HepG2 (cell line): ENCODE data around the gene PDE2A. TPM values are rescaled to one million over a fixed set of nuclear protein-coding genes. Genes with fewer than 3 reads are reported as not detected.

ENCODE experiments used
- ATAC-seq: fragments of 200-7000 bp; cut with Tn5 transposase; 3 replicates; pipeline ENCODE4 v1.9.1; 2020; ENCODE audit warnings: mild to moderate bottlenecking, moderate library complexity
- BruUV-seq: library from RNA; stranded (reverse); fragments of 400-500 nt; replicated peaks from 2 replicates; lab custom pipeline; 2021; lab: Mats Ljungman, UMichigan
- CTCF ChIA-PET: fragments of 300-600 bp; formaldehyde crosslinking; extraction: SDS; loops from one replicate; lab custom pipeline; 2021; ENCODE audit warnings: low total read pairs, inconsistent platforms, low intra/inter-chr PET ratio; lab: Yijun Ruan, JAX
- POLR2A ChIA-PET: fragments of 350-600 bp; sonication (Branson Sonifier 250); formaldehyde crosslinking; loops from one replicate; lab custom pipeline; 2020; ENCODE audit warnings: antibody characterized with exemption, inconsistent platforms; lab: Yijun Ruan, JAX
- DNase-seq: peaks from one replicate; pipeline ENCODE4 v3.0.0-alpha.2; 2015; ENCODE audit warnings: low spot score
- FAIRE-seq: peaks from 3 replicates; lab custom pipeline; 2011; peaks lifted over from hg19 to GRCh38; lab: Jason Lieb, UNC
- H2AFZ ChIP-seq: one replicate; pipeline ENCODE4 v1.6.1; 2011; ENCODE audit warnings: low read length, inconsistent platforms
- H3K27ac ChIP-seq: fragments of 300-600 bp; 3 replicates; pipeline ENCODE4 v1.8.0; 2011; ENCODE audit warnings: mixed run types, mild to moderate bottlenecking, mixed read lengths, low read length, inconsistent platforms; ENCODE audit not compliant: insufficient read depth; ENCODE audit errors: extremely low read length
- H3K27me3 ChIP-seq, 2 experiments: fragments of 200-600 bp in 1 of 2; 2 replicates in 1 of 2; 3 replicates in 1 of 2; pipeline versions ENCODE4 v1.6.0 to v1.8.0; 2011; ENCODE audit warnings: low read length in 2 of 2, mild to moderate bottlenecking in 2 of 2, moderate library complexity in 2 of 2, inconsistent platforms in 1 of 2; ENCODE audit not compliant: insufficient read depth in 2 of 2, control insufficient read depth in 1 of 2
- H3K36me3 ChIP-seq, 2 experiments: fragments of 200-600 bp in 1 of 2; replicated peaks in 1 of 2; 2 replicates in 1 of 2; 3 replicates in 1 of 2; pipeline versions ENCODE4 v1.5.1 to v1.8.0; 2011; ENCODE audit warnings: low read length in 2 of 2, inconsistent platforms in 1 of 2; ENCODE audit not compliant: insufficient read depth in 2 of 2, control insufficient read depth in 1 of 2
- H3K4me1 ChIP-seq: 2 replicates; pipeline ENCODE4 v1.5.1; 2012; ENCODE audit warnings: low read length, inconsistent platforms; ENCODE audit not compliant: insufficient read depth
- H3K4me2 ChIP-seq: 2 replicates; pipeline ENCODE4 v1.6.0; 2011; ENCODE audit warnings: low read depth, low read length, inconsistent platforms
- H3K4me3 ChIP-seq, 3 experiments: fragments of 200-600 bp in 1 of 3; sonication (generic), shearing (Covaris generic) in 1 of 3; replicated peaks in 1 of 3; 2 replicates each; pipeline ENCODE4 v1.5.1; 2011 to 2016; ENCODE audit warnings: low read length in 3 of 3, inconsistent platforms in 2 of 3, low read depth in 2 of 3, mild to moderate bottlenecking in 2 of 3, control low read depth in 1 of 3, mixed read lengths in 1 of 3; ENCODE audit not compliant: insufficient read depth in 1 of 3
- H3K79me2 ChIP-seq: one replicate; pipeline ENCODE4 v1.6.1; 2011; ENCODE audit warnings: low read length, inconsistent platforms; ENCODE audit not compliant: insufficient read depth
- H3K9ac ChIP-seq: 2 replicates; pipeline ENCODE4 v1.6.0; 2011; ENCODE audit warnings: mild to moderate bottlenecking, low read depth, low read length, inconsistent platforms; ENCODE audit not compliant: insufficient read depth
- H3K9me3 ChIP-seq: 2 replicates; pipeline ENCODE4 v1.5.1; 2012; ENCODE audit warnings: mild to moderate bottlenecking, low read length
- H4K20me1 ChIP-seq: 2 replicates; pipeline ENCODE4 v1.6.0; 2011; ENCODE audit warnings: inconsistent platforms, mild to moderate bottlenecking, low read length, moderate library complexity; ENCODE audit not compliant: insufficient read depth
- ELF3 ChIP-seq: IDR thresholded peaks from 2 replicates; pipeline ENCODE4 v1.6.1; 2016; ENCODE audit warnings: missing genetic modification reagents, missing compliant biosample characterization
- FOXK2 ChIP-seq: fragments of 450-650 bp; IDR thresholded peaks from 2 replicates; pipeline ENCODE4 v1.6.1; 2016
- HCFC1 ChIP-seq: fragments of 150-350 bp; IDR thresholded peaks from 2 replicates; pipeline ENCODE4 v1.6.1; 2014; ENCODE audit warnings: low read depth, low read length
- MIER2 ChIP-seq: IDR thresholded peaks from 2 replicates; pipeline ENCODE4 v1.6.1; 2016; ENCODE audit warnings: missing biosample characterization, missing genetic modification reagents
- MIER3 ChIP-seq: IDR thresholded peaks from 2 replicates; pipeline ENCODE4 v1.6.1; 2016; ENCODE audit warnings: missing compliant biosample characterization, borderline replicate concordance
- POLR2AphosphoS2 ChIP-seq: IDR thresholded peaks from 2 replicates; pipeline ENCODE4 v1.6.1; 2011; ENCODE audit warnings: low read depth, low read length, improper control_type of control experiment
- SALL1 ChIP-seq: sonication (generic); formaldehyde crosslinking; IDR thresholded peaks from 2 replicates; pipeline ENCODE4 v1.8.0; 2022; ENCODE audit warnings: mild to moderate bottlenecking, missing genetic modification reagents
- SMAD1 ChIP-seq: sonication (generic); formaldehyde crosslinking; IDR thresholded peaks from 2 replicates; pipeline ENCODE4 v1.4.0; 2020; ENCODE audit warnings: missing genetic modification reagents, low read depth, mild to moderate bottlenecking, borderline replicate concordance
- SNAPC2 ChIP-seq: sonication (generic); formaldehyde crosslinking; IDR thresholded peaks from 2 replicates; pipeline ENCODE4 v1.8.1; 2022; ENCODE audit warnings: mild to moderate bottlenecking, missing genetic modification reagents
- ZNF879 ChIP-seq: sonication (generic); formaldehyde crosslinking; IDR thresholded peaks from 2 replicates; pipeline ENCODE4 v1.8.1; 2023; ENCODE audit warnings: missing genetic modification reagents
- WGBS: methylation state at CpG from one replicate; pipeline ENCODE4 v1.1.6; 2017; ENCODE audit warnings: low lambda C conversion rate; 5-methylcytosine and 5-hydroxymethylcytosine counted together
- in situ Hi-C: cut with HindIII; loops from 2 replicates; pipeline ENCODE4 v1.10.0; 2017; ENCODE audit warnings: low pct_unique_long_range_greater_than_20kb; ENCODE audit not compliant: extremely low pct_ligation_motif_present
- intact Hi-C: fragments of 100-400 bp; cut with micrococcal nuclease; formaldehyde crosslinking; loops from one replicate; pipeline ENCODE4 v1.10.0; 2022; ENCODE audit not compliant: unreplicated experiment
- polyA plus RNA-seq, 8 experiments: library from polyadenylated mRNA; depleted of rRNA in 3 of 8; stranded (reverse) in 7 of 8; unstranded in 1 of 8; fragments of >200 nt; fragmentation: Illumina TruSeq in 4 of 8; extraction: Trizol in 4 of 8; gene quantifications; 2 replicates each; pipeline versions ENCODE4 v1.2.1 to v1.2.3, GENCODE V29; 2011 to 2016; ENCODE audit warnings: low read depth in 4 of 8, missing spikeins in 1 of 8, mixed read lengths in 1 of 8; ENCODE audit not compliant: insufficient read depth in 1 of 8
- total RNA-seq, 5 experiments: library from RNA; depleted of rRNA; stranded (reverse); fragments of >200 nt; fragmentation: Illumina TruSeq; extraction: Trizol; gene quantifications; 2 replicates each; pipeline ENCODE4 v1.2.3, GENCODE V29; 2016; ENCODE audit warnings: low read depth in 1 of 5
- TF ChIP-seq, protein P1 (sequence below): sonication (generic); formaldehyde crosslinking; IDR thresholded peaks from 2 replicates; pipeline ENCODE4 v1.4.0; 2020; ENCODE audit warnings: missing genetic modification reagents
- TF ChIP-seq, protein P2 (sequence below): sonication (generic); formaldehyde crosslinking; IDR thresholded peaks from 2 replicates; pipeline ENCODE4 v1.8.0; 2022; ENCODE audit warnings: missing genetic modification reagents, mild to moderate bottlenecking, inconsistent platforms, borderline replicate concordance

Gene PDE2A
- total and polyA plus RNA-seq, 2 of the 13 experiments (the other 11 are each of a cell fraction or from before 2014, with no cell fraction given), result 3.1 TPM; not detected in 1

DNA sequence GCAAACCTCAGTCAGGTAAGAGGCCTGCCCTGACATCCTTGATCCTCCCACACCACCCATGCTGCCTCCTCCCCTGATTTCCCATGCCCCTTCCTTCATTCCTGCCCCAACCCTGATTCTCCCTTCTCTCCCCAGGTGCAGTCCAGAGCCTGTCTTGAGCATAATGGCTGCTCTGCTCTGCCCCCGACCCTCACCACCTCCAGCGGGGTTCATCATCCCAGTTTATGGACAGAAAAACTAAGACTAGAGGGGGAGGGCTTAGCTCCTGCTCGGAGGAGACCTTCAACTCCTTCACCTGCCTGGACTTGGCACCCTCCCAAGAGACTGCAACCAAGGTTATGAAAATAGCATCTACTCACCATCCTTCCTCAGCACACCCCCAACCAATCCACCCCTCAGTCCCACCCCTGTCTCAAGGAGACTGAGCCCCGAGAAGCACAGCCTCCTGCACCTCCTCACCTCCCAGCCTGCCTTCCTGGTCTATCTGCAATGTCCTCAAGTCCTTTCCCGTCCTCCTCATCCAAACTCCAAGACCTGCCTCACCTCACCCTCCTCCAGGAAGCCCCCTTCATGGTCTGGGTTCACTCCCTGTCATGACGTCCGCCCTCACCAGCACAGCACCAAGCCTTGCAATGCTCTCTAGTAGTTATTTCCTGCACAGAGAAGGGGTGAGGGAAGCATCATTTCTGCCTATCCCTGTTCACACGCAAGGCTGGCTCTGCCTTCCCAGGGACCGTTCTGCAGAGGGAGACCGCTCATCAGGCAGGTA is 103.1 kb downstream of the PDE2A start:
- no peaks in the 10 kb centered on the region for H3K9me3 ChIP-seq
- no peak overlapping the region for H3K27ac ChIP-seq
- 9% methylated on average over 9 of the region's 10 CpGs for WGBS
- no peaks in the 10 kb centered on the region for H3K79me2 ChIP-seq
- no peak overlapping the region for H3K4me3 ChIP-seq
- ChIA-PET CTCF (no interaction called here), POLR2A (no interaction called here)
- intact Hi-C loops (no loop called here), in situ Hi-C loops (no loop called here)
- DNase-seq, result no peak
- no peak for ATAC-seq
- no peak overlapping the region for H3K9ac ChIP-seq
- no peak for FAIRE-seq
- H3K36me3 ChIP-seq, result no peaks in the 10 kb centered on the region
- TF ChIP-seq FOXK2, result no peak
- TF ChIP-seq HCFC1, result no peak
- TF ChIP-seq ZNF879, result no peak
- TF ChIP-seq SNAPC2 (CRISPR knock-in tag), result no peak
- TF ChIP-seq, protein P1, sequence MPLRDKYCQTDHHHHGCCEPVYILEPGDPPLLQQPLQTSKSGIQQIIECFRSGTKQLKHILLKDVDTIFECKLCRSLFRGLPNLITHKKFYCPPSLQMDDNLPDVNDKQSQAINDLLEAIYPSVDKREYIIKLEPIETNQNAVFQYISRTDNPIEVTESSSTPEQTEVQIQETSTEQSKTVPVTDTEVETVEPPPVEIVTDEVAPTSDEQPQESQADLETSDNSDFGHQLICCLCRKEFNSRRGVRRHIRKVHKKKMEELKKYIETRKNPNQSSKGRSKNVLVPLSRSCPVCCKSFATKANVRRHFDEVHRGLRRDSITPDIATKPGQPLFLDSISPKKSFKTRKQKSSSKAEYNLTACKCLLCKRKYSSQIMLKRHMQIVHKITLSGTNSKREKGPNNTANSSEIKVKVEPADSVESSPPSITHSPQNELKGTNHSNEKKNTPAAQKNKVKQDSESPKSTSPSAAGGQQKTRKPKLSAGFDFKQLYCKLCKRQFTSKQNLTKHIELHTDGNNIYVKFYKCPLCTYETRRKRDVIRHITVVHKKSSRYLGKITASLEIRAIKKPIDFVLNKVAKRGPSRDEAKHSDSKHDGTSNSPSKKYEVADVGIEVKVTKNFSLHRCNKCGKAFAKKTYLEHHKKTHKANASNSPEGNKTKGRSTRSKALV (CRISPR knock-in tag), result no peak
- TF ChIP-seq MIER2, result no peak
- no peak for TF ChIP-seq MIER3 (CRISPR knock-in tag)
- no peak for TF ChIP-seq POLR2AphosphoS2
- no peak for TF ChIP-seq SALL1 (CRISPR knock-in tag)
- TF ChIP-seq, protein P2, sequence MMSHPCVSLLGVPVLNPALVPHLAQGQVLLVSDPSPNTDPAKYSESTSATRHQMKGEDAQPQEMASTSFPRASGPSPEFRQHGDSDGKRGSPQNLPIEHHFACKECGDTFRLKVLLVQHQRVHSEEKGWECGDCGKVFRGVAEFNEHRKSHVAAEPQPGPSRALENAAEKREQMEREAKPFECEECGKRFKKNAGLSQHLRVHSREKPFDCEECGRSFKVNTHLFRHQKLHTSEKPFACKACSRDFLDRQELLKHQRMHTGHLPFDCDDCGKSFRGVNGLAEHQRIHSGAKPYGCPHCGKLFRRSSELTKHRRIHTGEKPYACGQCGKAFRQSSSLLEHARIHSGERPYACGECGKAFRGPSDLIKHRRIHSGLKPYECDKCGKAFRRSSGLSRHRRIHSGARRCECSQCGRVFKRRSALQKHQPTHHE (CRISPR knock-in tag), result no peak
- no peak for TF ChIP-seq ELF3 (CRISPR knock-in tag)
- no peak for TF ChIP-seq SMAD1 (CRISPR knock-in tag)
- no peak overlapping the region for H3K4me2 ChIP-seq
- BruUV-seq, result no TSS peak
- H3K27me3 ChIP-seq, result peaks cover 2 to 36% of the 10 kb centered on the region in 2 experiments; a peak in 4 of 5 replicates
- no peak overlapping the region for H2AFZ ChIP-seq
- H3K4me1 ChIP-seq, result peaks cover 11% of the 10 kb centered on the region; the same call in 1 of the 2 replicates
- H4K20me1 ChIP-seq, result no peaks in the 10 kb centered on the region
